HepG2 (cell line): Measurements from ENCODE around the gene PNP. TPM values are rescaled to one million over a fixed set of nuclear protein-coding genes. Genes with fewer than 3 reads are reported as not detected.
A peak's percentile ranks its signal among the peaks of the same experiment; 100 is the strongest.

ENCODE experiments used
- AKAP8 ChIP-seq: sonication (generic); formaldehyde crosslinking; IDR thresholded peaks from 2 replicates; pipeline ENCODE4 v1.5.1; 2020; ENCODE audit warnings: mild to moderate bottlenecking, missing genetic modification reagents
- ATAD3A ChIP-seq: sonication (generic); formaldehyde crosslinking; IDR thresholded peaks from 2 replicates; pipeline ENCODE4 v1.4.0; 2020; ENCODE audit warnings: missing genetic modification reagents
- CBX1 ChIP-seq: IDR thresholded peaks from one replicate; pipeline ENCODE4 v1.6.1; 2016; ENCODE audit warnings: antibody characterized with exemption, low read depth
- CBX5 ChIP-seq: sonication (generic); formaldehyde crosslinking; IDR thresholded peaks from 2 replicates; pipeline ENCODE4 v1.4.0; 2020; ENCODE audit warnings: missing genetic modification reagents, borderline replicate concordance
- KLF11 ChIP-seq: IDR thresholded peaks from 2 replicates; pipeline ENCODE4 v1.6.1; 2016; ENCODE audit warnings: missing compliant biosample characterization
- NFE2 ChIP-seq: sonication (generic); formaldehyde crosslinking; IDR thresholded peaks from 2 replicates; pipeline ENCODE4 v1.4.0; 2020; ENCODE audit warnings: missing genetic modification reagents
- SP2 ChIP-seq: sonication (generic); formaldehyde crosslinking; IDR thresholded peaks from 2 replicates; pipeline ENCODE4 v1.5.1; 2020; ENCODE audit warnings: mild to moderate bottlenecking, missing genetic modification reagents
- SYNCRIP ChIP-seq: fragments of 200-400 bp; formaldehyde crosslinking; IDR thresholded peaks from 2 replicates; pipeline ENCODE4 v1.6.1; 2018; ENCODE audit warnings: mild to moderate bottlenecking, low read depth, low read length; ENCODE audit not compliant: insufficient read depth
- TBX2 ChIP-seq: sonication (generic); formaldehyde crosslinking; IDR thresholded peaks from 2 replicates; pipeline ENCODE4 v1.5.0; 2020; ENCODE audit warnings: missing genetic modification reagents, mild to moderate bottlenecking, borderline replicate concordance
- TFDP2 ChIP-seq: sonication (generic); formaldehyde crosslinking; IDR thresholded peaks from 2 replicates; pipeline ENCODE4 v1.4.0; 2020; ENCODE audit warnings: missing genetic modification reagents
- YEATS4 ChIP-seq: sonication (generic); formaldehyde crosslinking; IDR thresholded peaks from 2 replicates; pipeline ENCODE4 v1.4.0; 2020; ENCODE audit warnings: missing genetic modification reagents, borderline replicate concordance
- ZBTB34 ChIP-seq: sonication (generic); formaldehyde crosslinking; IDR thresholded peaks from 2 replicates; pipeline ENCODE4 v1.8.0; 2022; ENCODE audit warnings: mild to moderate bottlenecking, missing genetic modification reagents
- ZNF17 ChIP-seq: sonication (generic); formaldehyde crosslinking; IDR thresholded peaks from 2 replicates; pipeline ENCODE4 v1.5.0; 2020; ENCODE audit warnings: mild to moderate bottlenecking, missing genetic modification reagents
- ZNF713 ChIP-seq: sonication (generic); formaldehyde crosslinking; IDR thresholded peaks from 2 replicates; pipeline ENCODE4 v1.4.0; 2020; ENCODE audit warnings: mild to moderate bottlenecking, missing genetic modification reagents
- ZNF781 ChIP-seq: sonication (generic); formaldehyde crosslinking; IDR thresholded peaks from 2 replicates; pipeline ENCODE4 v1.5.1; 2020; ENCODE audit warnings: borderline replicate concordance, mild to moderate bottlenecking, missing genetic modification reagents; ENCODE audit errors: not compliant biosample characterization
- polyA plus RNA-seq, 8 experiments: library from polyadenylated mRNA; depleted of rRNA in 3 of 8; stranded (reverse) in 7 of 8; unstranded in 1 of 8; fragments of >200 nt; fragmentation: Illumina TruSeq in 4 of 8; extraction: Trizol in 4 of 8; gene quantifications; 2 replicates each; pipeline versions ENCODE4 v1.2.1 to v1.2.3, GENCODE V29; 2011 to 2016; ENCODE audit warnings: low read depth in 4 of 8, missing spikeins in 1 of 8, mixed read lengths in 1 of 8; ENCODE audit not compliant: insufficient read depth in 1 of 8
- total RNA-seq, 5 experiments: library from RNA; depleted of rRNA; stranded (reverse); fragments of >200 nt; fragmentation: Illumina TruSeq; extraction: Trizol; gene quantifications; 2 replicates each; pipeline ENCODE4 v1.2.3, GENCODE V29; 2016; ENCODE audit warnings: low read depth in 1 of 5
- TF ChIP-seq, protein P1 (sequence below): sonication (generic); formaldehyde crosslinking; IDR thresholded peaks from 2 replicates; pipeline ENCODE4 v1.8.0; 2022; ENCODE audit warnings: low read depth, missing genetic modification reagents

The PNP gene
- total and polyA plus RNA-seq, 2 of the 13 experiments (the other 11 are each of a cell fraction or from before 2014, with no cell fraction given): 45.4 to 74.8 TPM

GRCh38 chr14:20469242-20469889 lies at the start of gene PNP (continued):
- TF ChIP-seq ZBTB34 (peak; percentile 31; the same call in 1 of the 2 replicates), SYNCRIP (no peak), KLF11 (CRISPR knock-in tag) (peak; percentile 82; the same call in 1 of the 2 replicates), ATAD3A (CRISPR knock-in tag) (peak; percentile 16; the same call in 1 of the 2 replicates), ZNF17 (CRISPR knock-in tag) (no peak), ZNF781 (peak; percentile 56), YEATS4 (CRISPR knock-in tag) (peak; percentile 83; the same call in 1 of the 2 replicates), CBX5 (peak; percentile 76; the same call in 1 of the 2 replicates), CBX1 (peak; percentile 96), TBX2 (CRISPR knock-in tag) (peak; percentile 21; the same call in 1 of the 2 replicates), TFDP2 (CRISPR knock-in tag) (peak; percentile 57), AKAP8 (CRISPR knock-in tag) (peak; percentile 31; the same call in 1 of the 2 replicates), NFE2 (CRISPR knock-in tag) (no peak), ZNF713 (CRISPR knock-in tag) (0 out of 2 replicates have a peak, but pooled peaks have one; percentile 61), SP2 (CRISPR knock-in tag) (peak; percentile 35; the same call in 1 of the 2 replicates)
- TF ChIP-seq, protein P1, sequence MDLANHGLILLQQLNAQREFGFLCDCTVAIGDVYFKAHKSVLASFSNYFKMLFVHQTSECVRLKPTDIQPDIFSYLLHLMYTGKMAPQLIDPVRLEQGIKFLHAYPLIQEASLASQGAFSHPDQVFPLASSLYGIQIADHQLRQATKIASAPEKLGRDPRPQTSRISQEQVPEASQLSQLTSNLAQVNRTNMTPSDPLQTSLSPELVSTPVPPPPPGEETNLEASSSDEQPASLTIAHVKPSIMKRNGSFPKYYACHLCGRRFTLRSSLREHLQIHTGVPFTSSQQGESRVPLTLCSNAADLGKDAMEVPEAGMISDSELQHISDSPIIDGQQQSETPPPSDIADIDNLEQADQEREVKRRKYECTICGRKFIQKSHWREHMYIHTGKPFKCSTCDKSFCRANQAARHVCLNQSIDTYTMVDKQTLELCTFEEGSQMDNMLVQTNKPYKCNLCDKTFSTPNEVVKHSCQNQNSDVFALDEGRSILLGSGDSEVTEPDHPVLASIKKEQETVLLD (CRISPR knock-in tag): peak; percentile 74
